Spleen (tissue), 11 donors: ENCODE measurements around the gene PSENEN. TPM values are rescaled to one million over a fixed set of nuclear protein-coding genes. Genes with fewer than 3 reads are reported as not detected.
A peak's percentile ranks its signal among the peaks of the same experiment; 100 is the strongest.

Experiments
- DNase-seq: peaks from one replicate; pipeline ENCODE4 v3.0.0-alpha.2; 2020
- H3K27ac ChIP-seq, 8 donors: fragments of 200-600 bp; sonication (generic) in 7 of 8; 1 replicate in 4 of 8; 2 replicates in 4 of 8; pipeline versions ENCODE4 v1.5.0 to v1.8.0; 2016 to 2021; ENCODE audit warnings: inconsistent platforms in 4 of 8, mild to moderate bottlenecking in 4 of 8, moderate library complexity in 1 of 8
- H3K27me3 ChIP-seq, 7 donors: fragments of 200-600 bp; sonication (generic) in 6 of 7; replicated peaks in 1 of 7; 1 replicate in 4 of 7; 2 replicates in 3 of 7; pipeline versions ENCODE4 v1.5.0 to v1.8.0; 2016 to 2021; ENCODE audit warnings: inconsistent platforms in 3 of 7, mild to moderate bottlenecking in 1 of 7
- H3K36me3 ChIP-seq, 6 donors: fragments of 200-600 bp; sonication (generic) in 5 of 6; 1 replicate in 4 of 6; 2 replicates in 2 of 6; pipeline versions ENCODE4 v1.5.0 to v1.8.0; 2016 to 2021; ENCODE audit warnings: inconsistent platforms in 2 of 6
- H3K4me1 ChIP-seq, 6 donors: fragments of 200-600 bp; sonication (generic) in 5 of 6; 1 replicate in 3 of 6; 2 replicates in 3 of 6; pipeline versions ENCODE4 v1.5.0 to v1.8.0; 2016 to 2021; ENCODE audit warnings: inconsistent platforms in 3 of 6
- H3K4me3 ChIP-seq, 8 donors: fragments of 200-600 bp; sonication (generic) in 7 of 8; 1 replicate in 4 of 8; 2 replicates in 4 of 8; pipeline versions ENCODE4 v1.5.0 to v1.8.0; 2016 to 2021; ENCODE audit warnings: inconsistent platforms in 4 of 8, mild to moderate bottlenecking in 4 of 8, moderate library complexity in 2 of 8
- H3K9me3 ChIP-seq, 8 donors: fragments of 200-600 bp; sonication (generic) in 7 of 8; 1 replicate in 4 of 8; 2 replicates in 4 of 8; pipeline versions ENCODE4 v1.5.0 to v1.8.0; 2016 to 2021; ENCODE audit warnings: inconsistent platforms in 4 of 8
- CTCF ChIP-seq, 11 experiments: fragments of 200-600 bp in 7 of 11; fragments of 450-650 bp in 4 of 11; sonication (generic) in 4 of 11; IDR thresholded peaks in 8 of 11; conservative IDR thresholded peaks in 3 of 11; 1 replicate in 7 of 11; 2 replicates in 4 of 11; pipeline versions ENCODE4 v1.4.0 to v1.8.0; 2016 to 2021; ENCODE audit warnings: antibody characterized with exemption in 11 of 11, inconsistent platforms in 4 of 11, mild to moderate bottlenecking in 1 of 11
- POLR2A ChIP-seq, 3 donors: fragments of 450-650 bp; IDR thresholded peaks; one replicate each; pipeline ENCODE4 v1.5.1; 2017; ENCODE audit warnings: antibody characterized with exemption in 3 of 3, mild to moderate bottlenecking in 1 of 3
- POLR2AphosphoS5 ChIP-seq, 3 donors: sonication (generic); formaldehyde crosslinking; IDR thresholded peaks; one replicate each; pipeline ENCODE4 v1.5.1; 2017; ENCODE audit warnings: antibody characterized with exemption in 3 of 3
- WGBS, 5 donors: extraction: QIAGEN DNeasy Blood & Tissue Kit in 3 of 5; methylation state at CpG; one replicate each; pipeline versions ENCODE4 v1.1.5 to v1.1.7; 2013 to 2018; 5-methylcytosine and 5-hydroxymethylcytosine counted together
- intact Hi-C: fragments of 100-400 bp; cut with DNase I; formaldehyde crosslinking; loops from one replicate; pipeline ENCODE4 v1.15.0; 2023; ENCODE audit warnings: low total_unique reads
- polyA plus RNA-seq, 3 donors: library from polyadenylated mRNA; stranded (reverse); fragments of 200-250 nt; gene quantifications; one replicate each; pipeline ENCODE4 v1.2.1, GENCODE V29; 2013
- total RNA-seq, 7 donors: library from RNA; depleted of rRNA in 3 of 7; stranded (reverse); fragments of >200 nt in 3 of 7; fragmentation: NEBNext Ultra II Directional in 4 of 7; extraction: Animal tissue kit (Norgen Biotek cat#: 25700) in 4 of 7; gene quantifications; one replicate each; pipeline versions ENCODE4 v1.1.0 to v1.2.1, GENCODE V29; 2016 to 2021
- donor health status: healthy with polysubstance abuse.
- donor health status: DM: no; HTN: no; CAD: no; lungs with moderate emphysema.
- donor health status: DM: no; HTN: no; CAD: no.
- donor health status: Bipolar disorder and iron deficiency.
- donor health status: healthy.
- donor health status: DM: no; HTN: no; CAD: no.
- donor health status: DM: yes; HTN: yes; CAD: no.

The PSENEN gene
- total and polyA plus RNA-seq, 10 donors = 37.5 to 71.3 (median 51.0) TPM

DNA sequence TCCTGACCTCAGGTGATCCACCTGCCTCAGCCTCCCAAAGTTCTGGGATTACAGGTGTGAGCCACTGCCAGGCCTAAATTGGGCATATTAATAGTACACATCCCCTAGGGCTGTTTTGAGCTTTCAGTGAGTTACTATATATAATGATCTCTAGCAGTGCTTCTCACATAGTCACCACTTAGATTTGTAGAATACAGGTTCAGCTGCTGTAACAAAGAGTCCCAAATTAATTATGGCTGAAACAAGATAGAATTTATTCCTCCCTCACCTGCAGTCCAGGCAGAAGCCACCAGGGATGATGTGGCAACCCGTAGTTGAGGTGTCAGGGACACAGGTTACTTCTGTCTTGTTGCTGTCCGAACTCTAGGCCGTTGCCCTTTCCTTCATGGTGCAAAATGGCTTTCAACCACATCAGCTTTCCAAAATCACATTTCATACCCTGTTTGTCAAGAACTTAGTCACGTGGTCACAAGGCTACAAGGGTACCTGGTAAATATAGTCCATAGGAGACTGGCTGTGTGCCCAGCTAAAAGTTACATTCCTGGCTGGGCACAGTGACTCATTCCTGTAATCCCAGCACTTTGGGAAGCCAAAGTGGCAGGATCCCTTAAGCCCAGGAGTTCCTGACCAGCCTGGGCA is 15.4 kb downstream of the PSENEN start:
- no peak overlapping the region for H3K27ac ChIP-seq
- no peaks in the 10 kb centered on the region for H3K9me3 ChIP-seq
- H3K4me1 ChIP-seq = peaks cover 22 to 40% (median 32%) of the 10 kb centered on the region in 6 donors
- 95 to 98% (median 97%) methylated on average over 4 of the region's 4 CpGs for WGBS, 5 donors
- peaks cover 0 to 59% (median 25%) of the 10 kb centered on the region in 6 donors for H3K36me3 ChIP-seq
- intact Hi-C loops = no loop called here
- no peak for DNase-seq
- no peak for TF ChIP-seq POLR2A (IDR thresholded peaks at IDR 0.05)
- no peak for TF ChIP-seq POLR2AphosphoS5 (IDR thresholded peaks at IDR 0.05)
- TF ChIP-seq CTCF (IDR thresholded peaks at IDR 0.05 in 8 of 11, conservative IDR thresholded peaks at IDR 0.05 in 3 of 11) = no peak
- no peak overlapping the region for H3K4me3 ChIP-seq
- H3K27me3 ChIP-seq = peaks cover 0 to 15% (median 4%) of the 10 kb centered on the region in 7 donors

GRCh38 chr19:35764432-35765315 is 19.2 kb downstream of the PSENEN start:
- H3K36me3 ChIP-seq = peaks cover 0 to 93% (median 28%) of the 10 kb centered on the region in 6 donors
- no peak for TF ChIP-seq POLR2AphosphoS5 (IDR thresholded peaks at IDR 0.05)
- TF ChIP-seq CTCF (IDR thresholded peaks at IDR 0.05 in 8 of 11, conservative IDR thresholded peaks at IDR 0.05 in 3 of 11) = no peak
- no peak for TF ChIP-seq POLR2A (IDR thresholded peaks at IDR 0.05)
- no peak overlapping the region for H3K27ac ChIP-seq
- WGBS, 5 donors = 87 to 95% (median 92%) methylated on average over 17 of the region's 17 CpGs
- no peaks in the 10 kb centered on the region for H3K27me3 ChIP-seq
- intact Hi-C loops = no loop called here
- H3K4me1 ChIP-seq = peaks cover 0 to 27% (median 6%) of the 10 kb centered on the region in 6 donors
- DNase-seq = no peak
- H3K9me3 ChIP-seq = no peaks in the 10 kb centered on the region
- H3K4me3 ChIP-seq = no peak overlapping the region

GRCh38 chr19:35766571-35767104 is 21.2 kb downstream of the PSENEN start:
- peak overlapping the region in 1 of 8 donors; percentile 53 for H3K27ac ChIP-seq
- intact Hi-C loops = no loop called here
- no peaks in the 10 kb centered on the region for H3K27me3 ChIP-seq
- TF ChIP-seq POLR2AphosphoS5 (IDR thresholded peaks at IDR 0.05) (peak in 1 of 3 donors; percentile 33), POLR2A (IDR thresholded peaks at IDR 0.05) (no peak), CTCF (IDR thresholded peaks at IDR 0.05 in 8 of 11, conservative IDR thresholded peaks at IDR 0.05 in 3 of 11) (no peak)
- no peak overlapping the region for H3K4me3 ChIP-seq
- no peak for DNase-seq
- H3K36me3 ChIP-seq = peaks cover 0 to 75% (median 28%) of the 10 kb centered on the region in 6 donors
- no peaks in the 10 kb centered on the region for H3K9me3 ChIP-seq
- H3K4me1 ChIP-seq = peaks cover 0 to 19% (median 4%) of the 10 kb centered on the region in 6 donors
- WGBS, 5 donors = 78 to 95% (median 92%) methylated on average over 7 to 11 of the region's 11 CpGs
